ENCODE results near the gene WDR70. TPM values are rescaled to one million over a fixed set of nuclear protein-coding genes. Genes with fewer than 3 reads are reported as not detected.

Gene WDR70
- total RNA-seq, 2 donors from 2014 or later: 34.2 to 36.1 TPM

- no peaks in the 10 kb centered on the region for H3K27me3 ChIP-seq (ENCODE audit: control insufficient read depth, insufficient read depth, low read length, poor library complexity, severe bottlenecking)
- H3K9me3 ChIP-seq (ENCODE audit: control insufficient read depth, low read length): no peaks in the 10 kb centered on the region
- no peaks in the 10 kb centered on the region for H3K36me3 Mint-ChIP-seq (ENCODE audit: low read depth)
- H3K4me1 ChIP-seq (ENCODE audit: control insufficient read depth, insufficient read depth, low read length): peaks cover 2% of the 10 kb centered on the region
- 60 to 79% methylated on average over 1 to 2 of the region's 2 CpGs for WGBS, 2 experiments (ENCODE audit: insufficient coverage in 1 of 2, insufficient read length in 1 of 2)
- H3K4me3 Mint-ChIP-seq: no peak overlapping the region
- H3K27ac Mint-ChIP-seq: no peak overlapping the region
- no peak for DNase-seq
- H3K4me1 Mint-ChIP-seq: peaks cover 17% of the 10 kb centered on the region
- H3K27me3 Mint-ChIP-seq (ENCODE audit: insufficient read depth): no peaks in the 10 kb centered on the region
- H3K4me3 ChIP-seq (ENCODE audit: low read length): no peak overlapping the region
- no peak overlapping the region for H3K27ac ChIP-seq (ENCODE audit: low read depth, low read length)
- no peaks in the 10 kb centered on the region for H3K9me3 Mint-ChIP-seq
- no peak overlapping the region for H3K9ac ChIP-seq (ENCODE audit: extremely low read depth, low read length, poor library complexity, severe bottlenecking)
- TF ChIP-seq CTCF (conservative IDR thresholded peaks at IDR 0.05): no peak
- no peaks in the 10 kb centered on the region for H3K36me3 ChIP-seq (ENCODE audit: control insufficient read depth, insufficient read depth, low read length)
Observed at GRCh38 chr5:37717276-37717612, 338.1 kb downstream of the WDR70 start.

DNA sequence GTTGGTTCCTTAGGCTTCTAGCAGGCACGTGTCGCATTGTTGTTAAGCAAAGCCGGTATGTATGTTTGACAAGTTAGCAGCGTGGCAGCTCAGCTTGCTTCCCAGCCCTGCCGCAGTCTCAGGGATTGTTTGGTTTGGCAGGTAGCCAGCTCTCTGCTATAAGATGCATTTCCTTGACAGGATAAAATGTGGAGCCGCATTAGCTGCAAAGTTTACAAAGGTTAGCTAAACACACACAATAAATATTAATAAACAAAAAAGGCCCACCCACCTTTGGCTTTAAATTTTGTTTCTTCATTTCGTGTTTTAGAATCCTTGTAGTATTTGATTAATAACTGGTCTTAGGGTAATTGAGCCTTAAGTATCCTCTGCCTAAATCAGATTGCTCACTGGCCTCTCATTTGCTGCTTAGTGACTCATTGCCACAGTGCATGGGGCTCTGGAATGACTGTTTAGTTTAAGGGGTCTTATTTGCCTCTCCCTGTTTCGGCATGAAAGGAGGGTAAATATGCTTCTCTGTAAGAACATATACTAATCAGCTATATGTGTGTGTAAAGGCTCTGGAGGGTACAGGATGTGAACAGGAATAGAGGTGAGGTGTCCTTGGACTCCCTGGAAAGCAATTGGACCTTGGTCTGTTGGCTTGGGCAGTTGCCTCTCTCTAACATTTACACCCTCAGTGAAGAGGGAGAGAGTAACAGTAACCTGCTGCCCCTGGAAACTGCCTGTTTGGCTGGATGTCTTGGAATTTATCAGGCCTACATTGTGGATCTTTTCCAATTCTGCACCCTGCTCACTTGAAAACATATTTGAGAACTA, 338.7 kb downstream of the WDR70 start:
- WGBS, 2 experiments (ENCODE audit: insufficient coverage in 1 of 2, insufficient read length in 1 of 2): 61 to 79% methylated on average over 3 to 8 of the region's 8 CpGs
- H3K27ac Mint-ChIP-seq: peak overlapping the region; percentile 40
- H3K9me3 Mint-ChIP-seq: no peaks in the 10 kb centered on the region
- no peaks in the 10 kb centered on the region for H3K27me3 ChIP-seq (ENCODE audit: control insufficient read depth, insufficient read depth, low read length, poor library complexity, severe bottlenecking)
- H3K27ac ChIP-seq (ENCODE audit: low read depth, low read length): no peak overlapping the region
- H3K4me1 ChIP-seq (ENCODE audit: control insufficient read depth, insufficient read depth, low read length): peaks cover 2% of the 10 kb centered on the region
- H3K9me3 ChIP-seq (ENCODE audit: control insufficient read depth, low read length): no peaks in the 10 kb centered on the region
- H3K4me3 ChIP-seq (ENCODE audit: low read length): no peak overlapping the region
- H3K27me3 Mint-ChIP-seq (ENCODE audit: insufficient read depth): no peaks in the 10 kb centered on the region
- H3K4me1 Mint-ChIP-seq: peaks cover 17% of the 10 kb centered on the region
- no peaks in the 10 kb centered on the region for H3K36me3 ChIP-seq (ENCODE audit: control insufficient read depth, insufficient read depth, low read length)
- no peak overlapping the region for H3K9ac ChIP-seq (ENCODE audit: extremely low read depth, low read length, poor library complexity, severe bottlenecking)
- DNase-seq: no peak
- no peaks in the 10 kb centered on the region for H3K36me3 Mint-ChIP-seq (ENCODE audit: low read depth)
- no peak for TF ChIP-seq CTCF (conservative IDR thresholded peaks at IDR 0.05)
- no peak overlapping the region for H3K4me3 Mint-ChIP-seq

- Mint-ChIP-seq H3K27me3 (ENCODE audit: insufficient read depth) (no peaks in the 10 kb centered on the region), H3K4me1 (peaks cover 17% of the 10 kb centered on the region), H3K27ac (no peak overlapping the region), H3K36me3 (ENCODE audit: low read depth) (no peaks in the 10 kb centered on the region), H3K9me3 (no peaks in the 10 kb centered on the region), H3K4me3 (no peak overlapping the region)
- no peak for TF ChIP-seq CTCF (conservative IDR thresholded peaks at IDR 0.05)
- no peak for DNase-seq
- Histone ChIP-seq H3K4me1 (ENCODE audit: control insufficient read depth, insufficient read depth, low read length) (peaks cover 2% of the 10 kb centered on the region), H3K9me3 (ENCODE audit: control insufficient read depth, low read length) (no peaks in the 10 kb centered on the region), H3K9ac (ENCODE audit: extremely low read depth, low read length, poor library complexity, severe bottlenecking) (no peak overlapping the region), H3K27me3 (ENCODE audit: control insufficient read depth, insufficient read depth, low read length, poor library complexity, severe bottlenecking) (no peaks in the 10 kb centered on the region), H3K27ac (ENCODE audit: low read depth, low read length) (no peak overlapping the region), H3K4me3 (ENCODE audit: low read length) (no peak overlapping the region), H3K36me3 (ENCODE audit: control insufficient read depth, insufficient read depth, low read length) (no peaks in the 10 kb centered on the region)
- 90 to 91% methylated on average over 2 of the region's 2 CpGs for WGBS, 2 experiments (ENCODE audit: insufficient coverage in 1 of 2, insufficient read length in 1 of 2)
Observed at GRCh38 chr5:37720550-37720952, 341.4 kb downstream of the WDR70 start.
